GM18858 (cell line): ENCODE results near the gene CABLES2.
"Not testable (repeated sequence)": the region's sequence is repeated elsewhere in the genome, so short reads cannot be mapped to it uniquely, and the experiment has no call there.

Experiments used
- ATAC-seq: cut with Tn5 transposase; IDR thresholded peaks from one replicate; pipeline ENCODE4 v1.9.1; 2021; ENCODE audit not compliant: unreplicated experiment

Gene CABLES2

GRCh38 chr20:62390317-62391164 lies 16.5 kb downstream of the CABLES2 start:
- ATAC-seq: no peak

DNA sequence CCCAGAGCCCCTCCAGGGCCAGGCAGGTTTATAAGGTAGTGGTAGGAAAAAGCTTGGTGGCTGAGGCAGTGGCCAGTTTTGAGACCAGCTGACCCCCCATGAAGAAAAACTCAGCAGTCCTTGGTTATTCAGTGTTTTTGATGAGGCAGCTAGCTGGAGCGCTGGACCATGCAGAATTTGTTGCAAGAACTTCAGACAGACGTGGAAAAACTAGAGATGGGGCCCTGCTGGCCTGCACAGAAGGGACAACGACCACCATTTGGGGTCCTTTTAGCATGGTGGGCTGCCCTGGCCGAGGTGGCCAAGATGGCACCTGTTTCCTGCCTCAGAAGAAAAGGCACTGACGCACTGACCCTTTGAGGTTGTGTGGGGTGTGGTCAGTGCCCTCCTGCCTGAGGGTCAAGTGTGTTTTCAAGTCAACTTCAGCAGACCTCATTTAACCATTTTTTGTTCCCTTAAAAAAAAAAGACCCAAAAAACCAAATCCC lies 17.4 kb downstream of the CABLES2 start:
- ATAC-seq: no peak

GRCh38 chr20:62388839-62389600 lies 18.1 kb downstream of the CABLES2 start:
- no peak for ATAC-seq

DNA sequence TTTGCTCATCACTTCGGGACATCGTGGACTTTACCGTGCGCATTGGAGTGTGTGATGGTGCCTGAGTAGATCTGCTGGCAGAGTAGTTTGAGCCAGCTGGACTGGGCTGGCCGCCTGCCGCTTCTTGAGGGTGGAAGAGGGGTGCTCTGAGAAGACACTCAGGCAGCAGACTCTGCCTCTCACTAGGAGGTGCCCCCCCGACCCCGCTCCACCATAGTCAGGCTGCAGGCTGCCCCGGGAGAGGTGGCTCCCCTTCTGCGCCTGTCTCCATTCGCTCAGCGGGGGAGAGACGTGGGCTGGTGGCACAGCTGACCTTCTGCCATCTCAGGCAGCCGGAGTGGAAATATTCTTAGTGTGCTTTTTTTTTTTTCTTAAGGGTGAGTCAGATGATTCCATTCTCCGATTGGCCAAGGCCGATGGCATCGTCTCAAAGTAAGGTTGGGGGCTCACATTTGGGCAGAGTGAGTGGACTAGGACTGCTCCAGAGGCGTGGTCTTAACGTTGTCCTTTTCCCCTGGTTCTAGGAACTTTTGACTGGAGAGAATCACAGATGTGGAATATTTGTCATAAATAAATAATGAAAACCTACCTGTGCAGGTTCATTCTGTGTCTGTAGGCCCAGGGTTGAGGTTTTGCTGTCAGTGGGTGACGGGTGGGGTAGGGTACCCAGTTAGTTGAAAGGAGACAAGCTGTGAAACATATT lies 19.0 kb downstream of the CABLES2 start:
- no peak for ATAC-seq

DNA sequence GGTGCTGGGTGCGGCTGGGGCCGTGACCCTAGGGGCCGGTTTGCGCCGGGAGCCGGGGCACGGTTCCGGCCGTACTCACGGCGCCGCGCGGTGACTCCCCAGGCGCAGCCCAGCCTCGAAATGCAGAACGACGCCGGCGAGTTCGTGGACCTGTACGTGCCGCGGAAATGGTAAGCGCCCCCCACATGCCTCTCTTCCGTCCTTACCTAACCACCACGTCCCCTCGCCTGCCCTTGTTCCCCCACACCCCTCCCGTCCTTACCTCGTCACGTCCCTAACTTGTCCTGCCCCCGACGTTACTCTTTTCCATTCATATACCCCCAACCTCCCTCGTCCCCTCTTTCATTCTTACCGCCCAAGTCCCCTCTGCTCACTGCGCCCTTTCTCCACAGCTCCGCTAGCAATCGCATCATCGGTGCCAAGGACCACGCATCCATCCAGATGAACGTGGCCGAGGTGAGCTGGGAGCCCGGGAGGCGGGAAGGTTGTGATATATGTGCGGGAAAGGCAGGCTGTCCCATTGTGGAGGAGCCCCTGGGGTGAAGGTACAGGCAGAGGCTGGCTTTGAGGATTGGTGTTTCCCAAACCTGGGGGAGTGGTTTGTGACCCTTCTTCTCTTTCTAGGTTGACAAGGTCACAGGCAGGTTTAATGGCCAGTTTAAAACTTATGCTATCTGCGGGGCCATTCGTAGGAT lies 19.7 kb downstream of the CABLES2 start:
- no peak for ATAC-seq

- peak; percentile 65 for ATAC-seq
Measured at GRCh38 chr20:62386383-62387218, 20.5 kb downstream of the CABLES2 start, which contains the start of gene RPS21. Gene RPS21, plus strand, starts transcription at chr20:62387103. Its CDS starts 236 bp downstream, at chr20:62387339.

GRCh38 chr20:62382306-62383198 lies 24.5 kb downstream of the CABLES2 start:
- ATAC-seq: peak; percentile 60

DNA sequence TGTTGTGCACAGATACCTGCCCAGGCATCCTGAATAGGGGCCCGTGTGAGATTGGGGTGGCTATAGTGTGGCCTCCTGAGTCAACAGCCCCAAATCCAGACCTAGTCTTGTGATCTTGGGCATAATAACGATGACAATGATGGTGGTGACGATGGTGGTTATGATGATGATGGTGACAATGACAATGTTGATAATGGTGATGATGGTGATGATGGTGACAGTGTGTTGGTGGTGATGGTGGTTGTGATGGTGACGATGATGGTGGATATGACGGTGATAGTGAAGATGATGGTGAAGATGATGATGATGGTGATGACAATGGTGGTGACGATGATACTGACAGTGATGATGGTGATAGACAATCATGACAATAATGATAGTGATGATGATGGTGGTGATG lies 25.2 kb downstream of the CABLES2 start:
- no peak for ATAC-seq

GRCh38 chr20:62381202-62381797 lies 25.8 kb downstream of the CABLES2 start:
- no peak for ATAC-seq

- ATAC-seq: no peak
Measured at GRCh38 chr20:62378215-62378614, 28.9 kb downstream of the CABLES2 start.

DNA sequence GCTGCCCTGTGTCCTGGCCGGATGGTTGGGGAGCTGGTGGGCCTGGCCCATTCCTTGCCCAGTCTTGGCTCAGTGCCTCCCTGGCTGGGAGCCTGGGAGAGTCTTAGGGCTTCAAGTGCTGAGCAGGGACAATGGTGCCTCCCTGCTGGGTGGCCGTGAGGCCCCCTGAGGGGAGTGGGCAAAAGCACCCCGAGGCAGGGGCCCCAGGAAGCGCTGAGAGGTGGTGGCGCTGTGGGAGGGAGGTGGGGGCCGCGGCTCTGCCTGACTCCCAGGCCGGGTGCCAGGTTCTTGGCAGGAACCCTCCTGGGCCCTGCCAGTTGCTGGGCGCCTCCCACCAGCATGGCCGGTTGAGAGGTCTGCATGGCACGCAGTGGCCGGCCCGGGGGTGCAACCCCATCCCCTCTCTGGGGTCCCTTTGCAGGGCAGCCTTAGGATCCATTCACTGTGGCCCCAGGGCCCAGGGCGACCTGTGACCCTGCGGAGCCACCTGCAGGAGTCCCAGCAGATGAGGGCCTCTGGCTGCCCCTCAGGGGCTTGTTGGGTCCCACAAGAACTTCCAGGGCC lies 29.4 kb downstream of the CABLES2 start:
- no peak for ATAC-seq

GRCh38 chr20:62377064-62377461 lies 30.0 kb downstream of the CABLES2 start:
- no peak for ATAC-seq

GRCh38 chr20:62376112-62377063 lies 30.7 kb downstream of the CABLES2 start:
- ATAC-seq: no peak

GRCh38 chr20:62374331-62375152 lies 32.5 kb downstream of the CABLES2 start:
- no peak for ATAC-seq

DNA sequence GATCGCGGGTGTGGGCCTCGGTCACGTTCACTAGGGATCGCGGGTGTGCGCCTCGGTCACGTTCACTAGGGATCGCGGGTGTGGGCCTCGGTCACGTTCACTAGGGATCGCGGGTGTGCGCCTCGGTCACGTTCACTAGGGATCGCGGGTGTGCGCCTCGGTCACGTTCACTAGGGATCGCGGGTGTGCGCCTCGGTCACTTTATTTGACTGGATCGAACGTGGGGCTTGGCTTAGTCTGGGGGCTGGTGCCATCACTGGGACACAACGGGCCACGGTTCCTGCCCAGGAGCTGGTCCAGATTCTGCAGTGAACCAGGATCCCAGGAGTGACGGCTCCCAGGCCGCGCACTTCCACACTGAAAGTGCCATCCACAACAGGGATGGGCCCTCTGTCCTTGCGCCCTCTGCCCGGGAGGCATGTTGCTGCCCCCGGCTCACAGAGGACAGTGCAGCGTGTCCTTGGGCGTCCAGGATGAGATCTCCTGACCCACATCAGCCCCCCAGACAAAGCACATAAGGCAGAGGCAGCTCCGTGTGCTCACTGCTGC lies 33.4 kb downstream of the CABLES2 start:
- not testable (repeated sequence) for ATAC-seq
